Endothelial cell of umbilical vein (primary cell): ENCODE measurements around the gene MME. TPM values are rescaled to one million over a fixed set of nuclear protein-coding genes. Genes with fewer than 3 reads are reported as not detected.

Source experiments
- BruUV-seq: library from RNA; stranded (reverse); fragments of 400-500 nt; replicated peaks from 2 replicates; lab custom pipeline; 2021; lab: Mats Ljungman, UMichigan
- CTCF ChIA-PET: fragments of 300-600, 350-600 bp; sonication (Branson Sonifier 250); formaldehyde crosslinking; loops from one replicate; lab custom pipeline; 2021; ENCODE audit warnings: antibody characterized with exemption, inconsistent platforms; lab: Charles Lee
- POLR2A ChIA-PET: fragments of 300-600, 350-600 bp; sonication (Branson Sonifier 250); formaldehyde crosslinking; loops from one replicate; lab custom pipeline; 2021; ENCODE audit warnings: antibody characterized with exemption, inconsistent platforms; lab: Charles Lee
- DNase-seq: peaks from one replicate; pipeline ENCODE4 v3.0.0-alpha.2; 2011; ENCODE audit warnings: low read depth, low spot score
- FAIRE-seq: peaks from 2 replicates; lab custom pipeline; 2011; peaks lifted over from hg19 to GRCh38; lab: Jason Lieb, UNC
- H2AFZ ChIP-seq: 2 replicates; pipeline ENCODE4 v1.6.0; 2012; ENCODE audit warnings: low read depth, low read length, control low read depth, inconsistent platforms
- H3K27ac ChIP-seq: 2 replicates; pipeline ENCODE4 v1.5.1; 2011; ENCODE audit warnings: low read depth, mild to moderate bottlenecking, control low read depth, low read length, moderate library complexity; ENCODE audit not compliant: insufficient read depth
- H3K27me3 ChIP-seq, 2 experiments: 2 replicates each; pipeline versions ENCODE4 v1.6.0 to v1.6.1; 2011; ENCODE audit warnings: low read length in 2 of 2, mixed read lengths in 1 of 2; ENCODE audit not compliant: control insufficient read depth in 2 of 2, insufficient read depth in 2 of 2
- H3K36me3 ChIP-seq, 2 experiments: 2 replicates in 1 of 2; 3 replicates in 1 of 2; pipeline ENCODE4 v1.5.1; 2011; ENCODE audit warnings: low read length in 2 of 2, mild to moderate bottlenecking in 1 of 2, moderate library complexity in 1 of 2; ENCODE audit not compliant: control insufficient read depth in 2 of 2, insufficient read depth in 2 of 2; ENCODE audit errors: extremely low read depth in 1 of 2
- H3K4me1 ChIP-seq: 3 replicates; pipeline ENCODE4 v1.5.1; 2011; ENCODE audit warnings: mild to moderate bottlenecking, low read length; ENCODE audit not compliant: control insufficient read depth, insufficient read depth; ENCODE audit errors: extremely low read depth
- H3K4me2 ChIP-seq: 2 replicates; pipeline ENCODE4 v1.6.1; 2011; ENCODE audit warnings: low read length, control low read depth, mixed read lengths; ENCODE audit not compliant: insufficient read depth
- H3K4me3 ChIP-seq, 3 experiments: fragments of 200-600 bp in 1 of 3; sonication (generic), shearing (Covaris generic) in 1 of 3; replicated peaks in 1 of 3; 2 replicates each; pipeline ENCODE4 v1.5.1; 2011 to 2016; ENCODE audit warnings: control low read depth in 3 of 3, low read length in 3 of 3, mild to moderate bottlenecking in 2 of 3, inconsistent platforms in 1 of 3, low read depth in 1 of 3, moderate library complexity in 1 of 3; ENCODE audit not compliant: insufficient read depth in 1 of 3
- H3K79me2 ChIP-seq: 2 replicates; pipeline ENCODE4 v1.6.0; 2012; ENCODE audit warnings: low read length, inconsistent platforms; ENCODE audit not compliant: control insufficient read depth, insufficient read depth
- H3K9ac ChIP-seq: replicated peaks from 2 replicates; pipeline ENCODE3; 2011; ENCODE audit warnings: low read length, control low read depth; ENCODE audit not compliant: insufficient read depth; ENCODE audit errors: extremely low read depth
- H3K9me1 ChIP-seq: replicated peaks from 3 replicates; pipeline ENCODE4 v1.6.0; 2011; ENCODE audit warnings: mild to moderate bottlenecking, low read length; ENCODE audit not compliant: control insufficient read depth, insufficient read depth; ENCODE audit errors: extremely low read depth
- H3K9me3 ChIP-seq: replicated peaks from 2 replicates; pipeline ENCODE4 v1.5.1; 2012; ENCODE audit warnings: low read length, inconsistent platforms; ENCODE audit not compliant: control insufficient read depth, insufficient read depth
- H4K20me1 ChIP-seq: replicated peaks from 2 replicates; pipeline ENCODE3; 2011; ENCODE audit warnings: mild to moderate bottlenecking, low read length; ENCODE audit not compliant: control insufficient read depth, insufficient read depth; ENCODE audit errors: extremely low read depth
- CTCF ChIP-seq, 2 donors: IDR thresholded peaks; 1 replicate in 1 of 2; 2 replicates in 1 of 2; pipeline ENCODE4 v1.5.1; 2011; ENCODE audit warnings: low read length in 2 of 2, mild to moderate bottlenecking in 2 of 2, moderate library complexity in 2 of 2, control low read depth in 1 of 2, inconsistent platforms in 1 of 2, low read depth in 1 of 2; ENCODE audit not compliant: insufficient read depth in 1 of 2; ENCODE audit errors: extremely low read depth in 1 of 2
- EZH2 ChIP-seq: IDR thresholded peaks from 2 replicates; pipeline ENCODE4 v1.6.1; 2012; ENCODE audit warnings: borderline replicate concordance, low read depth, mild to moderate bottlenecking, moderate library complexity, low read length, inconsistent platforms; ENCODE audit not compliant: severe bottlenecking
- FOS ChIP-seq: IDR thresholded peaks from 2 replicates; pipeline ENCODE4 v1.6.1; 2011; ENCODE audit warnings: mild to moderate bottlenecking, low read length, moderate library complexity, borderline replicate concordance; ENCODE audit not compliant: insufficient read depth
- GATA2 ChIP-seq: IDR thresholded peaks from 2 replicates; pipeline ENCODE4 v1.7.0; 2011; ENCODE audit warnings: low read depth, mild to moderate bottlenecking, moderate library complexity, mixed read lengths, low read length; ENCODE audit not compliant: insufficient read length, insufficient read depth
- JUN ChIP-seq: IDR thresholded peaks from 2 replicates; pipeline ENCODE4 v1.6.1; 2011; ENCODE audit warnings: borderline replicate concordance, low read depth; ENCODE audit not compliant: insufficient read length, insufficient read depth
- MAX ChIP-seq: IDR thresholded peaks from 2 replicates; pipeline ENCODE4 v1.6.1; 2011; ENCODE audit not compliant: insufficient read depth, insufficient read length
- MYC ChIP-seq: IDR thresholded peaks from one replicate; pipeline ENCODE4 v1.6.1; 2011; ENCODE audit warnings: mild to moderate bottlenecking, low read depth, low read length
- POLR2A ChIP-seq: IDR thresholded peaks from 2 replicates; pipeline ENCODE4 v1.6.1; 2012; ENCODE audit warnings: low read depth, mild to moderate bottlenecking, control low read depth, low read length
- POLR2AphosphoS5 ChIP-seq: IDR thresholded peaks from 2 replicates; pipeline ENCODE4 v1.6.1; 2012; ENCODE audit warnings: low read depth, mild to moderate bottlenecking, control low read depth, low read length, moderate library complexity; ENCODE audit not compliant: insufficient read depth
- dilution Hi-C: fragments of 300-500 bp; cut with MboI; formaldehyde crosslinking; loops from one replicate; pipeline ENCODE4 v1.15.0; 2019; ENCODE audit warnings: low sequenced_read_pairs; ENCODE audit not compliant: extremely low pct_ligation_motif_present
- intact Hi-C: fragments of 100-400 bp; cut with micrococcal nuclease; formaldehyde crosslinking; loops from one replicate; pipeline ENCODE4 v1.10.0; 2022
- polyA plus RNA-seq, 4 experiments: library from polyadenylated mRNA; depleted of rRNA in 3 of 4; stranded (reverse) in 3 of 4; unstranded in 1 of 4; fragments of >200 nt; gene quantifications; 2 replicates each; pipeline versions ENCODE4 v1.2.1 to v1.2.3, GENCODE V29; 2011 to 2012; ENCODE audit warnings: missing spikeins in 1 of 4
- total RNA-seq: library from RNA; stranded (reverse); gene quantifications from 2 replicates; pipeline ENCODE4 v1.2.3, GENCODE V29; 2021

MME gene
- total and polyA plus RNA-seq, 2 donors (not counting 3 experiments of a cell fraction or from before 2014, with no cell fraction given): 6.0 to 10.5 TPM

- H3K36me3 ChIP-seq: no peaks in the 10 kb centered on the region
- no peak for FAIRE-seq
- H3K27ac ChIP-seq: no peak overlapping the region
- no peak overlapping the region for H2AFZ ChIP-seq
- no TSS peak for BruUV-seq
- no peak overlapping the region for H3K4me2 ChIP-seq
- ChIA-PET CTCF (no interaction called here), POLR2A (no interaction called here)
- no peaks in the 10 kb centered on the region for H3K4me1 ChIP-seq
- no peak overlapping the region for H3K9ac ChIP-seq
- H3K9me1 ChIP-seq: no peaks in the 10 kb centered on the region
- no peak for TF ChIP-seq GATA2
- TF ChIP-seq MYC: no peak
- DNase-seq: no peak
- no peaks in the 10 kb centered on the region for H3K27me3 ChIP-seq
- no peak overlapping the region for H3K4me3 ChIP-seq
- no peaks in the 10 kb centered on the region for H3K79me2 ChIP-seq
- no peaks in the 10 kb centered on the region for H3K9me3 ChIP-seq
- intact Hi-C loops (no loop called here), dilution Hi-C loops (no loop called here)
- no peaks in the 10 kb centered on the region for H4K20me1 ChIP-seq
These were observed 44.6 kb upstream of the MME start for GRCh38 chr3:155035553-155035952.

GRCh38 chr3:155037508-155038202 is 42.5 kb upstream of the MME start:
- DNase-seq: no peak
- no peak overlapping the region for H3K27ac ChIP-seq
- no peaks in the 10 kb centered on the region for H3K9me3 ChIP-seq
- no peaks in the 10 kb centered on the region for H3K27me3 ChIP-seq
- TF ChIP-seq GATA2 (no peak), EZH2 (no peak), FOS (no peak), MYC (no peak), POLR2AphosphoS5 (no peak), POLR2A (no peak), MAX (no peak), JUN (no peak), CTCF (IDR thresholded peaks at IDR 0.05; ENCODE audit: extremely low read depth in 1 of 2, insufficient read depth in 1 of 2, low read depth in 1 of 2, low read length in 2 of 2) (no peak)
- no peaks in the 10 kb centered on the region for H3K4me1 ChIP-seq
- no peak overlapping the region for H3K9ac ChIP-seq
- BruUV-seq: no TSS peak
- H4K20me1 ChIP-seq: no peaks in the 10 kb centered on the region
- no peak overlapping the region for H2AFZ ChIP-seq
- no peak overlapping the region for H3K4me3 ChIP-seq
- no peaks in the 10 kb centered on the region for H3K79me2 ChIP-seq
- ChIA-PET CTCF (no interaction called here), POLR2A (interaction anchor here (0.8 kb wide), 1 partner anchor 11 kb away, joined by 3 read pairs; no protein-coding TSS in a partner anchor)
- intact Hi-C loops (no loop called here), dilution Hi-C loops (no loop called here)
- no peaks in the 10 kb centered on the region for H3K9me1 ChIP-seq
- no peak overlapping the region for H3K4me2 ChIP-seq
- no peaks in the 10 kb centered on the region for H3K36me3 ChIP-seq
- no peak for FAIRE-seq
